ENCODE results near the gene MRPL58. TPM values are rescaled to one million over a fixed set of nuclear protein-coding genes. Genes with fewer than 3 reads are reported as not detected.

The MRPL58 gene
- total RNA-seq, 1 experiment from 2014 or later, result 195 TPM

DNA sequence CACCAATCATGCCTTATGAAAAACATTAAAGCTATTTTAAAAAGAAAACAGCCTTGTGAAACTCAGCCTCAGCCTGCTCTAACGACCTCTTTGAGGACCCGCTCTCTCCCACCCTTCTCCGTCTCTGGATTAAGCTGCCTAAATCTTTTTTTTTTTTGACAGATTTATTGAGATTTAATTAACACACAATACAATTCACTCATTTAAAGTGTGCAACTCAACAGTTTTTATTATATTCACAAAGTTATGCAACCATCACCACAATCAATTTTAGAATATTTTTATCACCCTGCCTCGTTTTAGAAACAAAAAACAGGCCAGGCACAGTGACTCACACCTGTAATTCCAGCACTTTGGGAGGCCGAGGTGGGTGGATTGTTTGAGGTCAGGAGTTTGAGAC is 16.6 kb upstream of the MRPL58 start:
- Histone ChIP-seq H3K79me2 (ENCODE audit: low read length) (peaks cover under 1% of the 10 kb centered on the region), H3K27me3 (ENCODE audit: low read length) (no peaks in the 10 kb centered on the region), H3K4me3 (ENCODE audit: low read length) (no peak overlapping the region), H3K36me3 (ENCODE audit: low read depth, low read length) (peaks cover 9% of the 10 kb centered on the region), H3K9ac (ENCODE audit: low read length) (no peak overlapping the region), H3K9me3 (ENCODE audit: low read length) (no peaks in the 10 kb centered on the region), H3K9me2 (replicated peaks; ENCODE audit: low read length) (no peaks in the 10 kb centered on the region), H2AFZ (ENCODE audit: low read length) (no peak overlapping the region), H3K4me1 (ENCODE audit: insufficient read depth, low read length) (peaks cover 11% of the 10 kb centered on the region), H3K27ac (ENCODE audit: low read length) (no peak overlapping the region), H3F3A (ENCODE audit: low read length, unreplicated experiment) (no peaks in the 10 kb centered on the region), H3K4me2 (ENCODE audit: low read length) (no peak overlapping the region), H4K20me1 (ENCODE audit: low read length) (no peaks in the 10 kb centered on the region)
- POLR2A ChIA-PET (ENCODE audit: unreplicated experiment), result interaction anchor here (0.6 kb wide), 1 partner anchor 17 kb away, joined by 3 read pairs; no protein-coding TSS in a partner anchor
- CTCF ChIA-PET, result no interaction called here
- no peak for TF ChIP-seq EZH2phosphoT487 (IDR thresholded peaks at IDR 0.05; ENCODE audit: borderline replicate concordance, low read length)
- TF ChIP-seq, protein P1, sequence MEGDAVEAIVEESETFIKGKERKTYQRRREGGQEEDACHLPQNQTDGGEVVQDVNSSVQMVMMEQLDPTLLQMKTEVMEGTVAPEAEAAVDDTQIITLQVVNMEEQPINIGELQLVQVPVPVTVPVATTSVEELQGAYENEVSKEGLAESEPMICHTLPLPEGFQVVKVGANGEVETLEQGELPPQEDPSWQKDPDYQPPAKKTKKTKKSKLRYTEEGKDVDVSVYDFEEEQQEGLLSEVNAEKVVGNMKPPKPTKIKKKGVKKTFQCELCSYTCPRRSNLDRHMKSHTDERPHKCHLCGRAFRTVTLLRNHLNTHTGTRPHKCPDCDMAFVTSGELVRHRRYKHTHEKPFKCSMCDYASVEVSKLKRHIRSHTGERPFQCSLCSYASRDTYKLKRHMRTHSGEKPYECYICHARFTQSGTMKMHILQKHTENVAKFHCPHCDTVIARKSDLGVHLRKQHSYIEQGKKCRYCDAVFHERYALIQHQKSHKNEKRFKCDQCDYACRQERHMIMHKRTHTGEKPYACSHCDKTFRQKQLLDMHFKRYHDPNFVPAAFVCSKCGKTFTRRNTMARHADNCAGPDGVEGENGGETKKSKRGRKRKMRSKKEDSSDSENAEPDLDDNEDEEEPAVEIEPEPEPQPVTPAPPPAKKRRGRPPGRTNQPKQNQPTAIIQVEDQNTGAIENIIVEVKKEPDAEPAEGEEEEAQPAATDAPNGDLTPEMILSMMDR (conservative IDR thresholded peaks at IDR 0.05; ENCODE audit: low read depth, low read length), result no peak
- no peak for TF ChIP-seq EZH2 (IDR thresholded peaks at IDR 0.05; ENCODE audit: low read length, unreplicated experiment)
- intact Hi-C loops (cut with micrococcal nuclease), result no loop called here
- DNase-seq (no peak), ATAC-seq (no peak)
- no TSS peak for BruUV-seq (replicated peaks)

DNA sequence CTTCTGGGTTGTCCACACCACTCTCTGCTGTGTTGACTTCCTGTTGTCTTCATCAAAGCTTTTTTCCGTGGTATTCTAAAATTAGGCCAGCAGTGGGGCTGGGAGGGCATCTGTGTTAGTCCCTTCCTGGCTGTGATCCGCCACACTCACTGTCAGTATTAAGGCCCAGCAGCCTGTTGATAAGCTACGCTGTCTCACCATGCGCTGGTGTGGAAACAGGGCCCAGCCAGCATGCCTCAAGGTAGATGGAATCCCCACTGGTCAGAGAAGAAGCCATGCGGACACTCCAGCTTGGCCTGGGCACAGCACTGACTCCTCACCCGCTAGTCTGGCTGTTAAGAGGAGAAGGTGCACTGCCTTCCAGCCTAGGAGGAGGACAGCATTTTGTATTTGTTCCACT is 13.7 kb upstream of the MRPL58 start:
- H3K36me3 ChIP-seq (ENCODE audit: low read depth, low read length), result peaks cover 13% of the 10 kb centered on the region
- H3K79me2 ChIP-seq (ENCODE audit: low read length), result no peaks in the 10 kb centered on the region
- ATAC-seq (no peak), DNase-seq (no peak)
- no peak overlapping the region for H3K9ac ChIP-seq (ENCODE audit: low read length)
- TF ChIP-seq, protein P1 (conservative IDR thresholded peaks at IDR 0.05; ENCODE audit: low read depth, low read length), result no peak
- TF ChIP-seq EZH2phosphoT487 (IDR thresholded peaks at IDR 0.05; ENCODE audit: borderline replicate concordance, low read length) (no peak), EZH2 (IDR thresholded peaks at IDR 0.05; ENCODE audit: low read length, unreplicated experiment) (no peak)
- no peaks in the 10 kb centered on the region for H3K4me1 ChIP-seq (ENCODE audit: insufficient read depth, low read length)
- ChIA-PET POLR2A (ENCODE audit: unreplicated experiment) (no interaction called here), CTCF (no interaction called here)
- H3F3A ChIP-seq (ENCODE audit: low read length, unreplicated experiment), result no peaks in the 10 kb centered on the region
- no peaks in the 10 kb centered on the region for H3K9me2 ChIP-seq (replicated peaks; ENCODE audit: low read length)
- no peak overlapping the region for H3K4me2 ChIP-seq (ENCODE audit: low read length)
- no peak overlapping the region for H2AFZ ChIP-seq (ENCODE audit: low read length)
- H3K9me3 ChIP-seq (ENCODE audit: low read length), result no peaks in the 10 kb centered on the region
- intact Hi-C loops (cut with micrococcal nuclease), result no loop called here
- no peak overlapping the region for H3K4me3 ChIP-seq (ENCODE audit: low read length)
- H4K20me1 ChIP-seq (ENCODE audit: low read length), result no peaks in the 10 kb centered on the region
- no TSS peak for BruUV-seq (replicated peaks)
- no peak overlapping the region for H3K27ac ChIP-seq (ENCODE audit: low read length)
- no peaks in the 10 kb centered on the region for H3K27me3 ChIP-seq (ENCODE audit: low read length)

DNA sequence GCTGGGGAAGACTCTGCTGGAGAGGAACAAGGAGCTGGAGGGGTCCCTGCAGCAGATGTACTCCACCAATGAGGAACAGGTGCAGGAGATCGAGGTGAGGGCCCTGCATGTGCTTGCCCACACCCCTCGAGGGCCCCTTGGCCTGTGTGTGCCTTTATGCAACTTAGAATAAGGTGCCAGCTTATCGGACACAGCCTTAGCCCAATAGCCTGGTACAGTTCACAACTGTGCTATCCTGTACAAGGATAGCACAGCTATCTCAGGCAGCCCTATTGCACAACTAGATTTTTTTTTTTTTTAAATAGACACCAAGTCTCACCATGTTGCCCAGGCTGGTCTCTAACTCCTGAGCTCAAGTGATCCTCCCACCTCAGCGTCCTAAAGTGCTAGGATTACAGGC is 12.9 kb upstream of the MRPL58 start:
- no peak overlapping the region for H3K4me2 ChIP-seq (ENCODE audit: low read length)
- BruUV-seq (replicated peaks), result no TSS peak
- H3K27ac ChIP-seq (ENCODE audit: low read length), result no peak overlapping the region
- H3K9me2 ChIP-seq (replicated peaks; ENCODE audit: low read length), result no peaks in the 10 kb centered on the region
- H2AFZ ChIP-seq (ENCODE audit: low read length), result no peak overlapping the region
- ChIA-PET CTCF (interaction anchor here (0.6 kb wide), 1 partner anchor 55 kb away, joined by 5 read pairs; no protein-coding TSS in a partner anchor), POLR2A (ENCODE audit: unreplicated experiment) (no interaction called here)
- no peaks in the 10 kb centered on the region for H3F3A ChIP-seq (ENCODE audit: low read length, unreplicated experiment)
- peaks cover 9% of the 10 kb centered on the region for H3K36me3 ChIP-seq (ENCODE audit: low read depth, low read length)
- ATAC-seq, result no peak
- no peak overlapping the region for H3K4me3 ChIP-seq (ENCODE audit: low read length)
- DNase-seq, result no peak
- no peaks in the 10 kb centered on the region for H4K20me1 ChIP-seq (ENCODE audit: low read length)
- H3K79me2 ChIP-seq (ENCODE audit: low read length), result no peaks in the 10 kb centered on the region
- no peak overlapping the region for H3K9ac ChIP-seq (ENCODE audit: low read length)
- no peaks in the 10 kb centered on the region for H3K4me1 ChIP-seq (ENCODE audit: insufficient read depth, low read length)
- TF ChIP-seq EZH2phosphoT487 (IDR thresholded peaks at IDR 0.05; ENCODE audit: borderline replicate concordance, low read length) (no peak), EZH2 (IDR thresholded peaks at IDR 0.05; ENCODE audit: low read length, unreplicated experiment) (no peak)
- TF ChIP-seq, protein P1 (conservative IDR thresholded peaks at IDR 0.05; ENCODE audit: low read depth, low read length), result no peak
- H3K27me3 ChIP-seq (ENCODE audit: low read length), result no peaks in the 10 kb centered on the region
- no peaks in the 10 kb centered on the region for H3K9me3 ChIP-seq (ENCODE audit: low read length)
- intact Hi-C loops (cut with micrococcal nuclease), result no loop called here

Measured in PC-3 (cell line).